DMS79 (cell line): ENCODE results near the gene LRP2BP.
"Not testable (repeated sequence)": the region's sequence is repeated elsewhere in the genome, so short reads cannot be mapped to it uniquely, and the experiment has no call there.

Experiments used
- DNase-seq: peaks from one replicate; lab custom pipeline; 2025; lab: John Stamatoyannopoulos, UW

Gene LRP2BP

DNA sequence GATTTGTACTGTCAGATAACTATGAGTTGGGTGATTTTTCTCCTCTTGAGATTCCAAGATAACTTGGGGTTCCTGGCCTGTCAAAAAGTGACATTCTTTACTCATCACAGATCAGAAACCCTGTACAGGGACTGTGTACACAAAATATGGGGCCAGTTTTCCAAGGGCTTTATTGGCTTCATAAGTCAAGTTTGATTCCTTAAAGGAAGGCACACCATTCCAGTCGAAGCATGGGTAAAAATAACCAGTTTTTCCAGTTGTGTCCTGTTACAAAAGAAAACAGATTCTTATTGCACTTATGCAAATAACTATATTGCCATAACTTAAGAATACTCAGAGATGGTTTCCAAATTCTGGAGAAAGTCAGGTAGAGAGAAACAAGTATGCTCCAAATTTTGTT, 70.0 kb downstream of the LRP2BP start:
- DNase-seq = not testable (repeated sequence)

DNA sequence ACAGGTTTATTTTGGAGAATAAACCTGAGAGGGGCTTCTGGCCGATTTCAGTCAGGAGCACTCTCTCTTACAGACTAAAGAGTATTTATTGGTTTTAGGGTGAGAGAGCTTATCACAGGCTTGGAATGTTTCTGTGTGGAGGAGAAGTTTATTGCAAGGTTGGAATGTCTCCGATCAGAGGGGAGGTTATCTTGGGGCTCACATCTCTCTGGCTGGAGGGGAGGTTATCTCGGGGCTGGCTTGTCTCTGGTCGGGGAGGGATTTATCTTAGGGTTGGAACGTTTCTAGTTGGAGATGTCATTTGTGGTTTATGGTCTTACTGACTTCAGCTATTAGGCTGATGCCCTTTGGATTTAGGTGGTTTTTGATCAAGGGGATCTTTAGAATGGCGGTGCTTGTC, 71.4 kb downstream of the LRP2BP start:
- not testable (repeated sequence) for DNase-seq

DNA sequence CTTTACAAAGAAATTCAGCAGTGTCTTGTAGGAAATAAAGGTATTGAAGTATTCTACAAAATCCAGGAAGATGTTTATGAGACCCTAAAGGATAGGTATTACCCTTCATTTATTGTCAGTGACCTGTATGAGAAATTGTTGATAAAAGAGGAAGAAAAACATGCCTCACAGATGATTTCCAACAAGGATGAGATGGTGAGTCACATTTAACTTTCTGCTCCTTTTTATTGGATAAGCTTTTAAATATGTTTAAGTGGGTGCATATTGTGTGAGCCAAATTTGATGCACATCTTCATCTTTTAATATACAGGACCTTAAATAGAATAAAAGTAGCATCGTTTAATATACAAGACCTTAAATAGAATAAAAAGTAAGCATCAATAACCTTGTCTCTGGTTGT, 72.1 kb downstream of the LRP2BP start:
- DNase-seq = no peak

DNA sequence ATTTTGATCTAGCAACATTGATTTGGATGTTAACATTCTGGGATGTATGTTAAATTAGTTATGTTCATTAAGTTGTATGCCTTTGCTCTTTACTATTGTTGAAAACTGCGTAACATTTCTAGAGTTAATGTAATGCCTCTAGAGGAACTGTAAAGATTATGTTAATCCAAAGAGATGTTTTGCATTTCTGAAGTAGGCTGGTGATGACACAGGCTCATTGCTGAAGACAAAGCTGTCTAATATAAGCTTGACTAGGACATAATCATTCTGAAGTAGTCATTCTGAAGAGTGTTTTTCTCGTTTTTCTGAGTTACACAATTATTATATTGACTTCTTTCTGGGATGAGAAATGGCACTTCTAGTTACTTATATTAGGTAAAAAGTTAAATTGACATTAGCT, 72.9 kb downstream of the LRP2BP start:
- no peak for DNase-seq

DNA sequence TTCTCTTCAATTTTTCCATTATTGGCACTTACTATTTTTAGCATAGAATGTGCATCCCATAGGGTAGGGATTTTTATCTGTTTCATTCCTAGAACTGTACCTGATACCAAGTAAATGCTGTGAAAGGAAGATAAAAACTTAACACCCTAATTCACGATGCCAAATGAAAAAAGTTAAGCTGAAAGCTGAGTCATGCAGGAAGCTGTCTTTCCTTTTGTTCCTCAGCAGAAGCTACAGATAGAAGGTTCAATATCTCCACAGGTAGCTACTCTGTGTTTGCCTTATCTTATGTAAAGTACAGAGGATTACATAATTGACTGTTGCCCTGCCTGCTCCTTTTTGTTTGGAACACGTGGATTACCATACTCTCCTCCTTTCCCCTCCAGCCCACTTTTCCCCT, 77.0 kb downstream of the LRP2BP start:
- DNase-seq = no peak

DNA sequence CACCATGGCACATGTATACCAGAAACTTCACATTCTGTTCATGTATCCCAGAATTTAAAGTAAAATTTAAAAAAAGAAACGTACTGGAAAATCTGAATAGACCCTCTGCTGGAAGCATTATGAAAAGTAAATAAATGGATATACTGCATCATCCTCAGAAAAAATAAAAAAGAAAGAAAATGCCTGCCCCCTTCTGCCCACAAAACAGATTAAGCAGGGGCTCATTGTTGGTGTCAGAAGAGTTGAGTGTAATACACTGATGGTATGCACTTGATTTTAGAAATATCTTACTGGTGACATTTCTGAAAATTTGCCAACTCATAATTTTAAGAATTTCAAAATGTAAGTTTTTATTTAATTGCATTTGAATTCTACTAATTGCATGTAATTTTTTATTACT, 77.8 kb downstream of the LRP2BP start:
- no peak for DNase-seq

DNA sequence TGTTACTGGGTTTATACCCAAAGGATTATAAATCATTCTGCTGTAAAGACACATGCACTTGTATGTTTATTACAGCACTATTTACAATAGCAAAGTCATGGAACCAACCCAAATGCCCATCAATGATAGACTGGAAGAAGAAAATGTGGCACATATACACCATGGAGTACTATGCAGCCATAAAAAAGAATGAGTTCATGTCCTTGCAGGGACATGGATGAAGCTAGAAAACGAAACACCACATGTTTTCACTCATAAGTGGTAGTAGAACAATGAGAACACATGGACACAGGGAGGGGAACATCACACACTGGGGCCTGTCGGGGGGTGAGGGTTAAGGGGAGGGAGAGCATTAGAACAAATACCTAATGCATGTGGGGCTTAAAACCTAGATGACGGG, 78.3 kb downstream of the LRP2BP start:
- DNase-seq = not testable (repeated sequence)
